H1 (cell line): ENCODE data around the gene ERVW-1. TPM values are rescaled to one million over a fixed set of nuclear protein-coding genes. Genes with fewer than 3 reads are reported as not detected.

Experiments used
- CHD2 ChIP-seq: IDR thresholded peaks from 2 replicates; pipeline ENCODE4 v1.6.1; 2012; ENCODE audit warnings: low read length, improper control_type of control experiment
- CHD7 ChIP-seq: fragments of 300-600 bp; sonication (generic); IDR thresholded peaks from 2 replicates; pipeline ENCODE4 v1.7.1; 2012; ENCODE audit warnings: low read length, moderate library complexity, mild to moderate bottlenecking, inconsistent platforms; ENCODE audit not compliant: insufficient replicate concordance
- HDAC6 ChIP-seq: IDR thresholded peaks from one replicate; pipeline ENCODE4 v1.7.1; 2012; ENCODE audit warnings: low read depth, mild to moderate bottlenecking, inconsistent platforms, low read length, moderate library complexity
- JUN ChIP-seq: IDR thresholded peaks from 2 replicates; pipeline ENCODE4 v1.6.1; 2011; ENCODE audit warnings: low read depth, mild to moderate bottlenecking, improper control_type of control experiment, low read length
- MAFK ChIP-seq: IDR thresholded peaks from 2 replicates; pipeline ENCODE4 v1.6.1; 2012; ENCODE audit warnings: low read depth, mild to moderate bottlenecking, improper control_type of control experiment, low read length
- PHF8 ChIP-seq: fragments of 200-600 bp; sonication (generic); conservative IDR thresholded peaks from 2 replicates; pipeline ENCODE4 v1.7.1; 2012; ENCODE audit warnings: low read depth, mild to moderate bottlenecking, inconsistent platforms, low read length, moderate library complexity
- RBBP5 ChIP-seq: IDR thresholded peaks from 2 replicates; pipeline ENCODE4 v1.7.1; 2012; ENCODE audit warnings: low read depth, mild to moderate bottlenecking, inconsistent platforms, low read length, moderate library complexity, borderline replicate concordance
- USF2 ChIP-seq: IDR thresholded peaks from 2 replicates; pipeline ENCODE4 v1.6.1; 2011; ENCODE audit warnings: low read length, improper control_type of control experiment
- YY1 ChIP-seq: IDR thresholded peaks from 2 replicates; pipeline ENCODE4 v1.6.1; 2011; ENCODE audit warnings: low read depth, mild to moderate bottlenecking, low read length
- polyA plus RNA-seq, 7 experiments: library from polyadenylated mRNA; depleted of rRNA in 3 of 7; stranded (reverse) in 5 of 7; unstranded in 2 of 7; fragments of >200 nt in 5 of 7; fragments of 200-250 nt in 2 of 7; gene quantifications; 1 replicate in 5 of 7; 2 replicates in 1 of 7; 4 replicates in 1 of 7; pipeline versions ENCODE4 v1.2.1 to v1.2.3, GENCODE V29; 2011 to 2013; ENCODE audit warnings: missing spikeins in 2 of 7, mixed read lengths in 2 of 7
- total RNA-seq: library from RNA; stranded (reverse); fragmentation: NEBNext Ultra II Directional; extraction: Animal tissue kit (Norgen Biotek cat#: 25700); gene quantifications from 2 replicates; pipeline ENCODE4 v1.2.1, GENCODE V29; 2021

Gene ERVW-1
- total and polyA plus RNA-seq, 2 of the 8 experiments (the other 6 are each of a cell fraction or from before 2014, with no cell fraction given): 0.08 TPM; not detected in 1

- TF ChIP-seq CHD7 (no peak), CHD2 (no peak), USF2 (no peak), PHF8 (no peak), MAFK (no peak), JUN (no peak), YY1 (no peak), HDAC6 (no peak), RBBP5 (no peak)
Observed at GRCh38 chr7:92496876-92497275, 19.1 kb upstream of the ERVW-1 start (continued).
